ENCODE data around the gene NR4A2.

DNA sequence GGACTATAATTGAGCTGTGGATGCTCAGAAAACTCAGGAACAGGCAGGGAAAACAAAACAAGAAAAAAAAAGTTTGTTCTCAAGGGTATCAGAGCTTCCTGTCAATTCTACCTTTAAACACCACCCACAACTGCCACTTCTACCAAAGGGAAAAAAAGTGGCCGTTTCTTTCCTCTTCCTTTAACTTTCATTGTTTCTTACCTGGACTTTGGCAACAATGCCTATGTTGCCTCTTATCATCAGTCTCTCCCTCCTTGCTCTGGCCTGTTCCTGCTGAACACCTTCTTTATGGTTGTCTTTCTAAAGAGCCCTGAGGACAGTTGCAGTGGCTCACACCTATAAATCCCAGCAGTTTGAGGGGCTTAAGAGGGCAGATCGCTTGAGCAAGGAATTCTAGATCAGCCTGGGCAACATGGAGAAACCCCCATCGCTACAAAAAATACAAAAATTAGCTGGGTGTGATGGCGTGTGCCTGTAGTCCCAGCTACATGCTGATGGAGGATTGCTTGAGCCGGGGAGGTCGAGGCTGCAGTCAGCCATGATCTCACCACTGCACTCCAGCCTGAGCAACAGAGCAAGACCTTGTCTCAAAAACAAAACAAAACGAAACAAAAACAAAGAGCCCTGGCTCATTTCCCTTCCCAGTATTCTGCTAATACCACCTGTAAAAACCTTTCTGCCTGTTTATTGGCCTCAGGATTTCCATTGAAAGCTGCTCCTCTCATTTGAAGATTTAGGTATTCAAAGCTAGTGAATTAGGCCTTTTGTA is 18.0 kb upstream of the NR4A2 start:
- no peak for TF ChIP-seq CTCF (conservative IDR thresholded peaks at IDR 0.05; ENCODE audit: low read length)
- TF ChIP-seq EZH2phosphoT487 (IDR thresholded peaks at IDR 0.05; ENCODE audit: borderline replicate concordance, low read depth, low read length): no peak
